Fibroblast of peridontal ligament (primary cell): Measurements from ENCODE around the gene RWDD1.

ENCODE experiments used
- DNase-seq: peaks from one replicate; pipeline ENCODE4 v3.0.0-alpha.2; 2010; ENCODE audit errors: extremely low read depth

Gene RWDD1, protein sequence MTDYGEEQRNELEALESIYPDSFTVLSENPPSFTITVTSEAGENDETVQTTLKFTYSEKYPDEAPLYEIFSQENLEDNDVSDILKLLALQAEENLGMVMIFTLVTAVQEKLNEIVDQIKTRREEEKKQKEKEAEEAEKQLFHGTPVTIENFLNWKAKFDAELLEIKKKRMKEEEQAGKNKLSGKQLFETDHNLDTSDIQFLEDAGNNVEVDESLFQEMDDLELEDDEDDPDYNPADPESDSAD

DNA sequence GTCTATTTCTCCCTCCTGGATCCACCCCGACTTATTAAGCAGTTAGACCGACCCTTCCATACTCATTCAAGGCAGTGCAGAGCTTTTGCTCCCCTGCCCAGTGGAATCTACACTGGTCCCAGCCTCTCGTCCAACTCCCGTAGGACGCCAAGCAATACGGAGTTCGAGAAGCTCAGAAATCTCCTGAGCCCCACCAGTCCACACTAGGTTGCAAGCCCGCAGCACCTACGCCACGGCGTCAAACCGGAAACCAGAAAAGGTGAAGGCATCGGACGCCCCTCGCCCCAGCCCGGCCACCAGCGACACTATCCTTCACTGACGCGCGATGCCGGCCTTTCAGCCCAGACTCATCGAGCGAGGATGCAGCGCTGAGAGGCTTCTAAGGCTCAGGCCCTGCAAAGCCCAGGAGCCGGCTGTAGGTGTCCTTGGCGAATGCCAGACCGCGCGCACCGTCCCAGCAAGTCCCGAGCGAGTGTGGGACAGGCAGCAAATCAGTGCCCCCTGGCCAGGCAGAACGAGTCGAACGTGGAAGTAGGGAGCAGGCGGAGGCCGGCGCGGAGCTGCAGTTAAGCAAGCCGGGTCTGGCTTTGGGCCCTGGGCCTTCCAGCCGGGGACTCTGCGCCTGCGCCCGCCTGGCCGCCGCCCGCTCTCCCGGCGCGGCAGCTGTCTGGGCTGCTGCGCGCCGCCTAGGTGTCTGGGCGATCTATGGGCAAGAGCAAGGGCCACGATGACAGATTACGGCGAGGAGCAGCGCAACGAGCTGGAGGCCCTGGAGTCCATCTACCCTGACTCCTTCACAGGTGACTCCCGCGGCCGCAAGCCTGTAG lies at the start of gene RWDD1:
TSS of gene RWDD1 (plus strand) at position 649 of the 827 bp plus-strand sequence. CDS start at position 728, 79 bp downstream.
- peak; percentile 99 for DNase-seq

DNA sequence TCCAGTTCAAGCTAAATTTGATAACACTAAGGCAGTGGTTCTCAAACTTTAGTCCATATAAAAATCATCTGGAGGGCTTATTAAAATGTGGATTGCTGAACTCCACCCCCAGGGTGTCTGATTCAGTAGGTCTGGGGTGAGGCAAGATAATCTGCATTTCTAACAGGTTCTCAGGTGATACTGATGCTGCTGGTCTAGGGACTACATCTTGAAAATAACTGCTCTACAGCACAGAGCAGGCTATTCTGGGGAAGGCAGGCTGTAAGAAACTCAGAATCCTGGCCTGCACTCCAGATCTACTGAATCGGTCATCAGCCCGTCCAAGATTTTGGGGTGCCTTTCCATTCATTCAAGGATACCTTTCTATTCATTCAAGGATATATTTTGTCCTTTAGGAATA lies 48.4 kb upstream of the RWDD1 start:
- no peak for DNase-seq

DNA sequence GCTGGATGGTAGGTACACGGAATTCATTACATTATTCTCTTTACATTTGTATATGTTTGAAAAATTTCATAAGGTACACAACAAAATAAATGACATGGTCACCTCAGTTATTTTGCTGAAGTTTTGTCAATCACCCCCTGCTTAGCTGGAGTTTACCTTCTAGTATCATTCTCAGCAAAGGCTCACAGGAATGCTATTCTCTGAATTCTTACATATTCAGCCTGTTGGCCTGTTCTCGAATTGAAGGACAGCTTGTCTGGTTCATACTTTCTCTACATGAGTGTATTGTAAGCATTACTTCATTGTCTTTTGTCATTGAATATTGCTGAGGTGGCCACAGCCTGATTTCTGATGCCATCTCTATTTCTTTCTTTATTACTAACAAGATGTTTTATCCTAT lies 47.1 kb upstream of the RWDD1 start:
- no peak for DNase-seq

DNA sequence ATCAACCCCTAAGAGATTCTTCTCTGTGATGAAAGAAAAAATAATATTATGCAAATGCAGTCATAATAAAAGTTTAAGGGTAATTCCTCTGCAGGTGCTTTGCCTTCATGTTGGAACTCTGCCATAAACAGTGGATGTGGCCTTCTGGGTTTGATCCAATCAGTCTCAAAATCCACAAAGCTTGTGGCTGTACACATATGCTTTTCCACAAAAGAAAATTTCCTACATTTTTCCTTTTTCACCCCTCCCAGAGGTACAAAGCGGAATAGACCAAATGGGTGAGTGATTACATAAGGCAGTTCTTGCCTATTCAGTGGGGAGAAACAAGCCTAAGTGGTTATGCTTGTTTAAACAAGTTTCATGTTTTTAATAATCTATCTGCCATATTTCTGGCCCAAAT lies 43.2 kb upstream of the RWDD1 start:
- DNase-seq = no peak

DNA sequence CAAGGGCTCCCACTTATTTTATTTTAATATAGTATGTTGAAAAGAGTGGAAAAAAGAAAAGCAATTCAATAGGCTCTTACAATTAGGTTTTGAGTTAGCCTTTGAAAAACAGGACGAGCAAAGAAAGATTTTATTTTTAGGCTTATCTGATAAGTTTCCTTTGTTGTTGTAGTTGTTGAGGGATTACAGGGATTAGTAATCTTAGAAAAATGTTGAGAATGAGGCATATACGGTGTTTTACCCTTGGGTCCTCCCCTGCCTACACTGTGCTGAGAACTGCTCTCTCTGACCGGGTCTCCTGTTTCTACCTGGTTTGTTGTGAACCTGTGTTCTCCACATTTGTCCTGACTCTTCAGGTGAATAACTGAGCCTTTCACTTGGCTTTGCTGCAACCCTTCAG lies 42.5 kb upstream of the RWDD1 start:
- no peak for DNase-seq

DNA sequence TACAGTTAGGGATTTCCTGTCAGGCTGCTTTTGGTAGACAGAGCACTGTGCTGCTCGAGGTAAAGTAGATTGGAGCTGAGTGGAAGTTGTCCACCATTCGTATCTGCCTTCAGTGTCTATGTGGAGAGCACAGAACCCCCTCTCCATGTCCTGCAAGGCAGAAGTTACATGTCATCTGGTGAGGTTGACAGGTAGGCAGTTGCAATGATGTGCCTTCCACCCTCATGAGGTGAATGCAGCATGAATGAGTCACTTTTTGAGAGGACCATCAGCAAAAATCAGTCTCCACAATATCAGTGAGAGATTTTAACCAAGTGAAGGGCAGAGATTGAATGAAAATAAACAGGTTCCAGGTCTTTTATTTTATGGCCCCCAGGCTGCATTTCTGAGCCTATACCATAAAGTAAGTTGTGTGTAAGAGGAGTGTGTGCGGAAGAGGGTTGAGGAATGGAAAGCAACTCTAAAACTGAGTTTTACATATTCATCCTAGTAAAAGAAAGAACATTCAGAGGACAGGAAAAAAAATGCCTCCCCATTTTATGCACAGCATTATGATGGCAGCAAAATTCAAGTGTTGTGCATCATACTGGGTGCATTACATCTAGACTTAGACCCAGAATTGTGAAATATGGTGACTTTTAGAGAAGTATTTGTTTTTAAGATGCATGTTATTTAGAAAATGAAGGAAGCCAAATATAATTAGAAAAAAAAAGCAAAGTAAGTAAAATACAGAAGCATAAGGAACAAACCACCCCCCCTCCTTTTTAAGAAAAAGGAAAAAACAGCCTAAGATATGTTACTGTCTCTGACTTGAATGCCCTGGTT lies 41.6 kb upstream of the RWDD1 start:
- no peak for DNase-seq

DNA sequence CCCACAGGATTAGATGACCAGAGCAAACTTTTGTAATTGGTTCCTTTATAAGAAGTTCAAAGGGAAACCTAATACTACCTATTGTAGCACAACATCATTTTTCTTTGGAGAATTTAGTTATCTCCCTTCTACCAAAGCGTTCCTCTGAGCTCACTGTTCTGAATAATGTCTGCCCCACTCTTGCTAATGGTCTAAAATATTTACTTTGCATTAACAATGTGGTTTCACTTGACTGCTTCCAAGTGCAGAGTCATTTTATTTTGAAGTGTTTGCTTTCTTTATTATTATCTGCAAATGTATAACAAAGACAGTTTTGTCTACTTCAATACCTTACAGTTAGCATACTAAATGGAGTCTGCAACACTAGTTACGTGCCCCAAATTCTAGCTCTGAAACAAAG lies 40.9 kb upstream of the RWDD1 start:
- DNase-seq = peak; percentile 42

DNA sequence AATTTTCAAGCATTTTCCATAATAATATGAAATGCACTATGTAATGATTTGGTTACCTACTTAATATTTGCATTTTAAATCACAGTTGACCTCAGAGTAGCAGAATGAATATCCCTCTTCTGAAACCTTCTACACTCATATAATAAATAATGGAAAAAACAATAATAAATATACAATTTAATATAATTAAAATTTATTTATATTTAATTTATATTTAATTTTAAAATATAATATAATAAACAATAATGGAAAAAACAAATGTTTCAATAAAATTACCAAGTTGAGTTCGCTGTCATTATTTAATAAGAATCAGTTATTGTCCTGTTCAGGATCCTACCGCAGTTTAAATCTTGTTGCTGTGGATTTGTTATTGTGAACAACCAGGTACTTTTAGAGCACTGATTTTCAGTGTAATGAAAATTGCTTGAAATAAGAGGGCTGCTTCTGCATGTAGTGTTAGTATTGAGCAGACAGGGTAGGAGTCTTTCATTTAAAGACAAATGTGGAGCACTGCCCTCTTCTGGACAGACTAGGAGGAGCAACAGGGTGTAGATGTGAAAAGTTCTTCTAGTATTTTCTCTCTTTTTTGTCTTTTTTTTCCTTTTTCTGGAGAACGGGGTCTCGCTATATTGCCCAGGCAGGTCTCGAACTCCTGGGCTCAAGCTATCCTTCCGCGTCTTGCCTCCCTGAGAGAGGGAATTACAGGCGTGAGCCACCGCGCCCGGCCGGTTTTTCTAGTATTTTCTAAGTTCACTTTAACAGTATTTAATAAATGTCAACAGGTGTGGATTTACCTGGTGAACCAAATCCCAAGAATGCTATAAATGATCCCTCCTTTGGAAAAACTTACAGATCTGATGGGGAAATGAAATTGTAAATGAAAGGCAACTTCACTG lies 39.4 kb upstream of the RWDD1 start:
- peak; percentile 87 for DNase-seq

DNA sequence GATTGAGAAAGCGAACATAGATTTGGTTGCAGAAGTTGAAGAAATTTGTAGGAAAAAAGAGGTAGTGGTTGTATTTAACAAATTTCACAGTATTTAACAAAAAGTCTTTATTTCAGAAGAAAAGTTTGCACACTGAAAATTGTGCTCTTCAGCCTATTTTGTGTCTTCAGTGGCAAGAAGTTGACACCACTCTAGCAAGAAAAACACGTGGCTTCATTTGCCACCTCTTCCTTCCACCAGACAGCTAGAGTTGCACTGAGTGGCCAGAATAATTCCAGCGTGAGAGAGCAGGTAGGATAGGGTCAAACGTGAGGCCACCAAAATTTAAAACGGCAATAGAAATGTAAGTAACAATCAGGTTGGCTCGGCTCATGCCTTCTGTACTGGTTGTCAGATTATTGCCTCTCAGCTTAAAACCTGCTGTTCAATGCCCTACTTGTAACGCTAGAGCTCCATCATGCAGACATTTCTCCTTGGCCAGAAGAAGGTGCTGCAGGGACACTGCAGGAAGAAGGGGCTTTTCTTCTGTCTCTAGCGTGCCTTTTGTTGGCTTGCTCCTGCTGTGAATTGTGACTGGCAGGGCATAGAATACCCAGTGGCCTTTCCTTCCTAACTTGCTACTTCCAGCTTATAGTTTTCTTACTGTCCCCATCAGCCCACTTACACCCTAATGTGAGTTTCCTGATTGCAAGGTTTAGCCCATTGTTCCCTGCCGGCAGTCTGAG lies 37.9 kb upstream of the RWDD1 start:
- no peak for DNase-seq

DNA sequence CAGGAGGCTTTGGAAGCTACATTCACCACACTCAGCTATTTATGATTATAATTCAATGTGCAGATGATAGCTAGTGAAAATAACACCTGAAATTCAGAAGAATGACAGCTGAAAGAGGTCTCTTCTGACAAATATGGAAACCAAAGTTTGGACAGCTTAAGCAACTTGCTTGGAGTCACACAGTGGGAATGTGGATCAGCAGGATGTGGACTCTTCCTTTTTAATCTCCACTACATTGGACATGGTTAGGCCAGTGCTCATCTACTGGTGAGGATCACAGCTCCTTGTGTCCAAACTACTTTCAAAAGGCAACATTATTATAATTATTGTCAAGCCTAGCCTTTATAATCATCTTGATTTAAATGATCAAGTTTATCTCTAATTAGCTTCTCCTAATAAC lies 36.2 kb upstream of the RWDD1 start:
- no peak for DNase-seq

DNA sequence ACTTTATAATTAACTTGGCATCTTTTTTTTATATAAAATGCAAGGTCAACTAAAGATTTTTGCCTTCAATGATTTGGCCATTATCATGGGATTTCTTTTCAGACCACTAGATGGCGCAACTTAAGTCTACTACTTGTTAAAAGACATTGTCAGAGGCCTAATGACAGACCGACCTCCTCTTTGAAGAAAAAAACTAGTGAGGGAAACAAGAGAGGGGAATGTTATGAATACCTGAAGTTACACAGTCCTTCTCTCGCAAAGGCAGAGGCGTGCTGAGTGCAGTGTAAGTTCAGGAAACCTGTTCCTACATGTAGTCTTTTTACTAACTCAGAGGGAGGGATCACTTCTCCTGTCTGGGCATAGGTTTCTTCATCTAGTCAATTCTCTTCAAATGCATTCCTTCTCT lies 35.1 kb upstream of the RWDD1 start:
- DNase-seq = peak; percentile 83

DNA sequence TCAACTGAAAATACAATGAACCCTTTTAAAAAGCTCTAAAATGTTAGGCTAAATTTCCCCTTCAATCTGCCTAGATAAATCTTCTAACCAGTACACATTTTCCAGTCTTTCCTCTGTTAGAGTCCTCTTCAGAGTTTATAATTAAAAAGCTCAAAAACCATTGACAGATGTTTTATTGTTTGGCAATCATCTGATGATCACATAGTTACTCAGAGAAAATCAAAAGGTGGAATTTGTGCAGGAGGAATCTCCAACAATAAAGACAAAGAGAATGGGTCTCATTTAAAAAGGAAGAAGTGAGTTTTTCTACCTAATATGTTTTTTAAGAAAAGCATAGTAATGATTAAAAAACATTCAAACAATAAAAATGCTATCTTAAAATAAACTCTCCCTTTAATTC lies 28.9 kb upstream of the RWDD1 start:
- DNase-seq = no peak

DNA sequence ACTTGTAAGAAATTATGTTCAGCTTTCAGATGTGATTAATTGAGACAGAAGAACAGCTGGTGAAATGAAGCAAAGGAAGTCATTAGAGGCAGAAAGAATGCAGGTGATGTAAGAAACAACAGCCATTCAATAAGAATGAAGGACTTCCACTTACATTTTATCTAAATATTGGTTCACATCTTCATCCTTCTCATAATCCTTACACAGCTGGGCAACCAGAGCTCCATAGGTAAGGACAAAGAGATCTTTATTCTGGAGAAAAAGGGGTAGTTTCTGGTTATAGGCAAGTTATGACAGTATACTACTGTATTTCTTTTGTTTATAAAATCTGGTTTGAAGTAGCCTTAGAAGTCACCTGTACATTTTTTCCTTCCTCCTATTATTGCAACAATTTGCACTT lies 28.2 kb upstream of the RWDD1 start:
- DNase-seq = no peak

DNA sequence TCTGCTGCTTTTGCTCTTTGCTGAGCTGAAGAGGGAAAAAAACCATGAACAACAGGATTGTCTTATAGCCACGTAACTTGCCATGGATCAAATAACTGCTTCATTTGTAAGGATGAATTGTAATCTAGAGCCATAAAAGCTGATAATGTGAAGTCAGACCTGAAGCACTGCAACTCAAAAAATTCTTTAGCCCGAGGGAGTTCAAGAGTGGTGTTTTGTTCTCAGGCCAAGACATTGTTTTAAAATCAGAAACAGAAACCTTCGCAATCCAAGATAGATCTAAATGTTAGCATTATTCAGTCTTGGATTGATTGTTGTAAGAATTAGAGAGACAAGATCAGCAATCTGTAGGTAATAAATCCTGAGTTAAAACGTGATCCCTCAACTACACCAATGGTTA lies 25.7 kb upstream of the RWDD1 start, which contains the start of gene TRAPPC3L:
TSS of gene TRAPPC3L (minus strand) at position 34 of the 400 bp plus-strand sequence. CDS start 170 bp downstream, outside the sequence.
- DNase-seq = peak; percentile 44

DNA sequence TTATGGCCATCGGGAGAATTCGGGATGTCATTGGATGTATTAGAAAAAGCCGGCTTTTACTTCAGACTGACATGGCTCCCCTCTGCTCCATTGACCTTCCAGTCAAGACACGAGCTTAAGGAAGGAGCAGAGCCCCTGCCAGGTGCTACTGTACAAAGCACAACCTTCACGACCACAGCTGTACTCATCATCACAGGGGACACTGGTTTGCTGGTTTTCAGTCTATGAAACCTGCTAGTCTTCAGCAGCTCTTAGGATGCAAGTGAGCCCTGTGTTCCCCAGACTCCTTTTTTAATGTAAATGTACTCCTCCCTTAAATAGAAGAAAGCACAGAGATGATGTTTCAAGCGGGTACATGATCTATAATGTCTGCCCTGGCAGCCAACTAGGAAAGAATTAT lies 23.9 kb upstream of the RWDD1 start:
- DNase-seq = no peak

DNA sequence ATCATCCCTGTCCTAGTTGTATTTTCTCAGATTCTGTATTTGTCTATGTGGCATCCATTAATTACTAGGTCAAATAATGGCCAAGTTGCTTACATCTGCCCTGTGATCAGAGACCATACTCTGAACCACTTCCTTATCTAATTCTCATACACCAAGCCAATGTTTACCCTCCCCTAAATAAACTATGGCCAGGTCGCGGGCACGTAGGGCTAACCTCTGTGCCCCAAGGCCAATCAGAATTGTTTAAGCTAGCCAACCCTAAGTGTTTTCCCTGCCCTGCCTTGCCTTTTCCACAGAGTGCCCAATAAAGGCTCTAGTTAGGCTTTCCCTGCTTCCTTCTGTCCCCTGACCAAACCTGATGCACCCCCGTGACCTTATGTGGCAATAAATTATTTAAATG lies 20.5 kb upstream of the RWDD1 start:
- DNase-seq = no peak

DNA sequence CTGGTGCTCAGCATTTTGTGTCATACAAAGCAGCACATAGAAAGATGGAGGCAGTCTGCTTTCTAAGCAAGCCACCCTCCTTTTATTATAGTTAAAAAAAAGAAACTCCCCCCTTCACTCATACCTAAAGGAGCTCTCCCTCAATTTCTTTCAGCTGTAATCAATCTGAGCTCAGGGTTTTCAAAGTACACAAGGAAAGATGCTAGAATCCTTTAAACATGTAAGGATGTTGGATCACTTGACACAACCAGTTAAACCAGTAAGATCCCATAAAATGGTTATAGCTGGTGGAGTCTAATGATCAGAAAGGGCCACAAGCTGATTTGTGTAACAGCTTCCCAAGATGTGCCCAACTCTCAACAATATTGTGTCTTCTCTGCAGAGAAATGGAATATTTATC lies 17.9 kb upstream of the RWDD1 start, which contains the start of gene CALHM4:
TSS of gene CALHM4 (plus strand) at position 301 of the 400 bp plus-strand sequence. CDS start at position 344, 43 bp downstream.
- DNase-seq = no peak

DNA sequence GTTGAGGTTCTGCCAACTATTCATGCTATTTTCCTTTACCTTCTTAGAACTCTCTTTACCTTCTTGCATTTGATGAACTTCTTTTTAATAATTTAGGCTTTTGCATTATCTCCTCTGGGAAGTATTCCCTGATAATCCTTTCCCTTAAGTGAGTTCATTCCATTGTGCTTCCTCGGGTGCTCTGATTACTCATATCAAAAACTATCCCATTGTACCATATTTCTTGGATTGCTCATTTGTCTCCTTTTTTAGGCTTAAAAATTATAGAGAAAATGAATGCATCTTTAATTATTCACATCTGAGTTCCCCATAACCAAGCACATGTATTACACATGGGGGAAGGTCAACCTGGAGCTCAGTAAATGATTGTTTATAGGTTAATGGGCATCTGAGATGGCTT lies 15.2 kb upstream of the RWDD1 start:
- DNase-seq = peak; percentile 81

DNA sequence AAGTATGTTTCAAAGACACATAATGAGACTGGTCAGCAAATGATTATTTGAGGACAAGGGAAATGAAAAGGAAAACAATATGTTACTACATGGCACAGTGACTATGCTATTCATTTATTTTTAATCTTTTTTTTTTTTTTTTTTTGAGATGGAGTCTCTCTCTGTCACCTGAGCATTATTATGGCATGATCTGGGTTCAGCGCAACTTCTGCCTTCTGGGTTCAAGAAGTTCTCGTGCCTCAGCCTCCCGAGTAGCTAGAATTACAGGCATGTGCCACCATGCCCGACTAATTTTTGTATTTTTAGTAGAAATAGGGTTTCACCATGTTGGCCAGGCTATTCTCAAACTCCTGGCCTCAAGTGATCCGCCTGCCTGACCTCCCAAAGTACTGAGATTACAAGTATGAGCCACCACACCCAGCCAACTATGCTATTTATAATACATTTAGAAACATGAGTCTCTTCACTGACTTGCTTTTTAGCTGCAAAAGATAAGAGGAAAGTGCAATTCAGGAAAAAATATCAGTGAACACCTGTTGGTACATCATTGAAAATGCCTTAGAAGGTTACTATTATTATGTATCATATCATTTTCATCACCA lies 14.4 kb upstream of the RWDD1 start:
- no peak for DNase-seq

DNA sequence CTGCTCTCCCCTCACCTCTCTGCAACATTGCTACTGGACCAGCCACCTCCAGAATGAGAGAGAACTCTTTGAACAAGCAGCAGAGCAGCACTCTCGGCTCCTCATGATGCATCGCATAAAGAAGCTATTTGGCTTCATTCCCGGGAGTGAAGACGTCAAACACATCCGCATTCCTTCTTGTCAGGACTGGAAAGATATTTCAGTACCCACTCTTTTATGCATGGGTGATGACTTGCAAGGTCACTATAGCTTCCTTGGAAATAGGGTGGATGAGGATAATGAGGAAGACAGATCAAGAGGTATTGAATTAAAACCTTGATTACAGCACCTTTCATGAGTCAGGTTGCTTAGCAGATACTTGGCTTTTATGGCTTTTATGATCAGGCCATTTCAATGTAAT lies 13.4 kb upstream of the RWDD1 start:
- DNase-seq = peak; percentile 97
